Measurements from ENCODE around the gene SURF2.

SURF2 gene

DNA sequence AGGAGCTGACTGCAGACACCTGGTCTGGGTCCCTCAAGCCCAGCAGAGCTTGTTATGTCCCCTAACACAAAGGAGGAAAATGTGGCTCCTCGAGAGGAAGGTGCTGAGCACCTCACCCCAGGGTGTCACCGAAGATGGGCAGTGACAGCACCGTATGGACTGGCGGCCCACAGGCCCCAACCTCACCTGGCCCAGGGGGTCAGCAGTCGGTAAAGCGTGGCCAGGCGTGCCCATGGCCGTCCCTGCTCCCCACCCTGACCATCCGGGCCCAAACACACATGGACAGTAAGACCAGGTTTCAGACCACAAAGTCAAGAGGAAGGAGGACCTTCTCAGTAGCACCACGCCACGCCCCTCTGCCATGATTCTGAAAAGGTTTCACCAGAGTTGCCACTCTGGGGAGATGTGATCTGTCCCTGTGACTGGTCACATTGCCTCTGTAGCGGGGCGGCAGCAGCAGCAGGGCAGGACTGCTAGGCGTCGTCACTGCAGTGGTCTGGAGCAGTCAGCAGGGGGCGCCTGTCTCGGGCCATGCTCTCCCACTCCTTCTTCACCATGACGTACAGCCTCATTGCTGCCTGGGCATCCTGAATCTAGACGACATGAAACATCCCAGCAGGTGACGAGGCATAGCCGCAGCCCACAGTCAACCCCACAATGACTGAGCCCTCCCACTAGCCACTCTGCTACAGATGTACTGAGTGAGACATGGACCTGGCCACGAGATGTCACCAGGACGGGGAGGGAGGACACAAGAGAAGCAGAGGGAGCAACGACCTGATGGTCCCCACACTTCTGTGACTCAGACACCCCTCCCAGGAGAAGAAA lies 50.3 kb downstream of the SURF2 start:
- Mint-ChIP-seq H3K36me3 (peaks cover 50% of the 10 kb centered on the region), H3K27me3 (no peaks in the 10 kb centered on the region), H3K27ac (peak overlapping the region; percentile 47), H3K9me3 (no peaks in the 10 kb centered on the region), H3K4me1 (peaks cover 25% of the 10 kb centered on the region), H3K4me3 (no peak overlapping the region)
- peak; percentile 93 for ATAC-seq

DNA sequence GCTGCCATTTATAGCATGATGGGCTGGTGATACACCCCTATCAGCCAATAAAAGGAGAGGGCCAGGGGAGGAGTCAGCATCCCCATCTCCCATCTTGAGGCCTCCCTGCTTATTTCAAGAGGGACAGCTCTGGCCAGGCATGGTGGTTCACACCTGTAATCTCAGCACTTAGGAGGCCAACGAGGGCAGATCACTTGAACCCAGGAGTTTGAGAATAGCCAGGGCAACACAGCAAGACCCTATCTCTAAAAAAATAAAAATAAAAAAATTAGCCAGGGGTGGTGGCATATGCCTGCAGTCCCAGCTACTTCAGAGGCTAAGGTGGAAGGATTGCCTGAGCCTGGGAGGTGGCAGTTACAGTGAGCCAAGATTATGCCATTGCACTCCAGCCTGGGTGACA lies 51.7 kb downstream of the SURF2 start:
- peaks cover 31% of the 10 kb centered on the region for H3K4me1 Mint-ChIP-seq
- no peak for ATAC-seq
- H3K4me3 Mint-ChIP-seq = no peak overlapping the region
- H3K27me3 Mint-ChIP-seq = no peaks in the 10 kb centered on the region
- H3K36me3 Mint-ChIP-seq = peaks cover 62% of the 10 kb centered on the region
- H3K27ac Mint-ChIP-seq = no peak overlapping the region
- no peaks in the 10 kb centered on the region for H3K9me3 Mint-ChIP-seq

Measured in stimulated activated memory B cell treated with anti-CD40 and anti-IgM and Interleukin-4, amounts not matched to agents 10 μg/mL and 1 μg/mL and 100 μg/mL, for 72 hours (primary cell).